Erythroblast (primary cell): Measurements from ENCODE around the gene SMG5.

Experiments
- GATA1 ChIP-seq: IDR thresholded peaks from 2 replicates; pipeline ENCODE4 v1.6.1; 2011; ENCODE audit warnings: low read depth, mild to moderate bottlenecking, control low read depth, low read length, moderate library complexity
- POLR2A ChIP-seq: IDR thresholded peaks from 2 replicates; pipeline ENCODE4 v1.6.1; 2011; ENCODE audit warnings: mild to moderate bottlenecking, low read length

DNA sequence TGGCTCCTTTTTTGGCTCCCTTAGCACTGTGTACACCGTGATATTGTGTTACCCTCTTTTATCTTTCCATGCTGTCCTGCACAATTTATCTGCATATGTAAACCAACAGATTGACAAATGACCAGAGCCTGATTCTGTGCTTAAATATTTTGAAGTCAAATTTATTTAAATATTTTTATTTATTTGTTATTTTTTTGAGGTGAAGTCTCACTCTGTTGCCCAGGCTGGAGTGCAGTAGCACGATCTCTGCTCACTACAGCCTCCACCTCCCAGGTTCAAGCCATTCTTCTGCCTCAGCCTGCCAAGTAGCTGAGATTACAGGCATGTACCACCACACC, 57.0 kb downstream of the SMG5 start:
- TF ChIP-seq POLR2A (no peak), GATA1 (no peak)
